Lower lobe of right lung (tissue), 2 donors: Measurements from ENCODE around the gene ANKRD37. TPM values are rescaled to one million over a fixed set of nuclear protein-coding genes. Genes with fewer than 3 reads are reported as not detected.
A peak's percentile ranks its signal among the peaks of the same experiment; 100 is the strongest.

Experiments used
- ATAC-seq, 2 donors: fragments of 200-7000 bp; cut with Tn5 transposase; one replicate each; pipeline ENCODE4 v1.9.1; 2020 to 2022; ENCODE audit warnings: mild to moderate bottlenecking in 2 of 2, moderate library complexity in 2 of 2
- DNase-seq: peaks from one replicate; pipeline ENCODE4 v3.0.0-alpha.2; 2020
- H3K27ac ChIP-seq: fragments of 200-600 bp; one replicate; pipeline ENCODE4 v1.8.0; 2022
- H3K27me3 ChIP-seq: fragments of 200-600 bp; one replicate; pipeline ENCODE4 v1.8.0; 2022; ENCODE audit warnings: low read depth
- H3K36me3 ChIP-seq: fragments of 200-600 bp; one replicate; pipeline ENCODE4 v1.8.0; 2022; ENCODE audit warnings: mild to moderate bottlenecking
- H3K4me1 ChIP-seq: fragments of 200-600 bp; one replicate; pipeline ENCODE4 v1.8.0; 2022
- H3K4me3 ChIP-seq: fragments of 200-600 bp; one replicate; pipeline ENCODE4 v1.8.0; 2022; ENCODE audit warnings: mild to moderate bottlenecking
- H3K9me3 ChIP-seq: fragments of 200-600 bp; one replicate; pipeline ENCODE4 v1.8.0; 2022
- intact Hi-C: fragments of 100-400 bp; cut with DNase I; formaldehyde crosslinking; loops from one replicate; pipeline ENCODE4 v1.11.0; 2022
- total RNA-seq: library from RNA; stranded (reverse); fragmentation: NEBNext Ultra II Directional; extraction: Animal tissue kit (Norgen Biotek cat#: 25700); gene quantifications from one replicate; pipeline ENCODE4 v1.2.1, GENCODE V29; 2021
- TF ChIP-seq, protein P1 (sequence below): fragments of 200-600 bp; IDR thresholded peaks from one replicate; pipeline ENCODE4 v1.8.0; 2022; ENCODE audit warnings: antibody characterized with exemption, mild to moderate bottlenecking
- donor health status: DM: no; HTN: yes; CAD: no; lungs with severe emphysema.

ANKRD37 gene
- total RNA-seq, 1 donor from 2014 or later, result 15.7 TPM

GRCh38 chr4:185380320-185380719, 16.3 kb upstream of the ANKRD37 start:
- no peak overlapping the region for H3K27ac ChIP-seq
- no peak overlapping the region for H3K4me3 ChIP-seq
- H3K9me3 ChIP-seq, result peaks cover 5% of the 10 kb centered on the region
- H3K36me3 ChIP-seq, result no peaks in the 10 kb centered on the region
- DNase-seq (no peak), ATAC-seq (no peak)
- TF ChIP-seq, protein P1, sequence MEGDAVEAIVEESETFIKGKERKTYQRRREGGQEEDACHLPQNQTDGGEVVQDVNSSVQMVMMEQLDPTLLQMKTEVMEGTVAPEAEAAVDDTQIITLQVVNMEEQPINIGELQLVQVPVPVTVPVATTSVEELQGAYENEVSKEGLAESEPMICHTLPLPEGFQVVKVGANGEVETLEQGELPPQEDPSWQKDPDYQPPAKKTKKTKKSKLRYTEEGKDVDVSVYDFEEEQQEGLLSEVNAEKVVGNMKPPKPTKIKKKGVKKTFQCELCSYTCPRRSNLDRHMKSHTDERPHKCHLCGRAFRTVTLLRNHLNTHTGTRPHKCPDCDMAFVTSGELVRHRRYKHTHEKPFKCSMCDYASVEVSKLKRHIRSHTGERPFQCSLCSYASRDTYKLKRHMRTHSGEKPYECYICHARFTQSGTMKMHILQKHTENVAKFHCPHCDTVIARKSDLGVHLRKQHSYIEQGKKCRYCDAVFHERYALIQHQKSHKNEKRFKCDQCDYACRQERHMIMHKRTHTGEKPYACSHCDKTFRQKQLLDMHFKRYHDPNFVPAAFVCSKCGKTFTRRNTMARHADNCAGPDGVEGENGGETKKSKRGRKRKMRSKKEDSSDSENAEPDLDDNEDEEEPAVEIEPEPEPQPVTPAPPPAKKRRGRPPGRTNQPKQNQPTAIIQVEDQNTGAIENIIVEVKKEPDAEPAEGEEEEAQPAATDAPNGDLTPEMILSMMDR, result no peak
- H3K4me1 ChIP-seq, result peaks cover 6% of the 10 kb centered on the region
- intact Hi-C loops, result no loop called here
- no peaks in the 10 kb centered on the region for H3K27me3 ChIP-seq

DNA sequence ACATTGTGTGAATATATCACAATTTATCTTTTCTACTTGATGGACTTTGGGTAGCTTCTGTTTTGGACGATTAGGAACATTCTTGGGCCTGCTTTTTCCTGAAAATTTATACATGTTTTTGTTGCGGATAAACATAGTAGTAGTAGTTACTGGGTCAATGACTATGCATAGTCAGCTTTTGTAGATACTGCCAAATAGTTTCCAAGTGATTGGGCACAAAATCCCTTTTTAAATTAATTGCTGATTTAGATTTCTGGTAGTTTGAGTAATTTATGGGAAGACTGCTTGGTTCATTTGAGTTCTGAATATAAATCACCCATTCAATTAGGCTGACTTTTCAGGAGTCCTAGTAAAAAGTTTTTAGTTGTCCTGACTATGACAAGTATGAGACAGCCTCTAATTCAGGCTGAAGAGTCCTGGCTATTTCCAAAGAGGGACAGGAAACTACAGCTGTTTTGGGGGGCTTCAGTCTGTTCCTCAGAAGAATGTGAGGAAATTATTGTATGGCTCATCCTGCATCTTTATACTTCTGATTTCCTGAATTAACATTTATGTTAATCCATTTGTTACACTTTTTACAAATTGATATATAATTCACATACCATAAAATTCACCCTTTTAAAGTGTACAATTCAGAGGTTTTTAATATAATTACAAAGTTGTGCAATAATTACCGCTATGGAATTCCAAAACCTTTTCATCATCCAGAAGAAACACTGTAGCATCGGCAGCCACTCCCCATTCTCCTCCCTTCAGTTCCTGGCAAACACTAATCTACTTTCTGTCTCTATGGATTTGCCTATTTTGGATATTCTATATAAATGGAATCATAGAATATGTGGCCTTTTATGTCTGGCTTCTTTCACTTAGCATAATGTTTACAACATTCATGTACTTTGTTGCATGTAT, 15.1 kb upstream of the ANKRD37 start:
- peaks cover 6% of the 10 kb centered on the region for H3K4me1 ChIP-seq
- no peaks in the 10 kb centered on the region for H3K36me3 ChIP-seq
- H3K27ac ChIP-seq, result no peak overlapping the region
- no peak for DNase-seq
- no peak for ATAC-seq
- TF ChIP-seq, protein P1, result no peak
- no peak overlapping the region for H3K4me3 ChIP-seq
- H3K27me3 ChIP-seq, result no peaks in the 10 kb centered on the region
- intact Hi-C loops, result no loop called here
- H3K9me3 ChIP-seq, result peaks cover 5% of the 10 kb centered on the region

GRCh38 chr4:185382754-185383153, 13.9 kb upstream of the ANKRD37 start:
- peaks cover 6% of the 10 kb centered on the region for H3K4me1 ChIP-seq
- DNase-seq, result no peak
- TF ChIP-seq, protein P1, result no peak
- H3K9me3 ChIP-seq, result peaks cover 5% of the 10 kb centered on the region
- no peak overlapping the region for H3K27ac ChIP-seq
- ATAC-seq, result no peak
- no peak overlapping the region for H3K4me3 ChIP-seq
- H3K36me3 ChIP-seq, result no peaks in the 10 kb centered on the region
- no peaks in the 10 kb centered on the region for H3K27me3 ChIP-seq
- intact Hi-C loops, result no loop called here

GRCh38 chr4:185383451-185383850, 13.2 kb upstream of the ANKRD37 start:
- intact Hi-C loops, result no loop called here
- H3K36me3 ChIP-seq, result no peaks in the 10 kb centered on the region
- TF ChIP-seq, protein P1, result no peak
- no peak for DNase-seq
- peak; percentile 57 to 80 for ATAC-seq
- H3K27me3 ChIP-seq, result no peaks in the 10 kb centered on the region
- H3K4me1 ChIP-seq, result peaks cover 6% of the 10 kb centered on the region
- H3K4me3 ChIP-seq, result no peak overlapping the region
- H3K9me3 ChIP-seq, result peaks cover 5% of the 10 kb centered on the region
- H3K27ac ChIP-seq, result peak overlapping the region; percentile 38

DNA sequence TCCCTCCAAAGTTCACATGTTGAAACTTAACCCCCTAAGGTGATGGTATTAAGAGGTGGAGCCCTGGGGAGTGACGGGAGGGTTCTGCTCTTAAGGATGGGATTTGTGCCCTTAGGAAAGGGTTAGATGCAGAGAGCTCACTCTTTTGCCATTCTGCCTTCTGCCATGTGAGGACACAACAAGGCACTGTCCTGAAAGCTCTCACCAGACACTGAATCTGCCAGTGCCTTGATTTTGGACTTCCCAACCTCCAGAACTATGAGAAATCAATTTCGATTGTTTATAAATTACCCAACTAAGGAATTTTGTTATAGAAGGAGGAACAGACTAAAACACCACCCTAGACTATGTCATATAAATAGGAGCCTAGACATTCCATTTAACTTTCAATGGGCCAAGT, 12.6 kb upstream of the ANKRD37 start:
- ATAC-seq (no peak), DNase-seq (no peak)
- peak overlapping the region; percentile 38 for H3K27ac ChIP-seq
- no peaks in the 10 kb centered on the region for H3K27me3 ChIP-seq
- intact Hi-C loops, result no loop called here
- TF ChIP-seq, protein P1, result no peak
- no peak overlapping the region for H3K4me3 ChIP-seq
- peaks cover 5% of the 10 kb centered on the region for H3K9me3 ChIP-seq
- H3K36me3 ChIP-seq, result no peaks in the 10 kb centered on the region
- H3K4me1 ChIP-seq, result peaks cover 6% of the 10 kb centered on the region
